IPS-18a (cell line): ENCODE data around the gene MVB12B.

Experiments
- H3K27ac ChIP-seq: one replicate; pipeline ENCODE4 v1.5.1; 2013; ENCODE audit warnings: low read length
- H3K27me3 ChIP-seq: one replicate; pipeline ENCODE4 v1.6.1; 2013; ENCODE audit warnings: mild to moderate bottlenecking, low read length; ENCODE audit not compliant: control insufficient read depth, insufficient read depth
- H3K36me3 ChIP-seq: one replicate; pipeline ENCODE4 v1.6.1; 2013; ENCODE audit warnings: low read depth, low read length; ENCODE audit not compliant: control insufficient read depth
- H3K4me1 ChIP-seq: one replicate; pipeline ENCODE4 v1.6.1; 2013; ENCODE audit warnings: low read depth, low read length; ENCODE audit not compliant: control insufficient read depth
- H3K4me3 ChIP-seq: one replicate; pipeline ENCODE4 v1.5.1; 2013; ENCODE audit warnings: low read length
- H3K9ac ChIP-seq: one replicate; pipeline ENCODE4 v1.6.1; 2013; ENCODE audit warnings: mild to moderate bottlenecking, low read length, moderate library complexity
- H3K9me3 ChIP-seq: one replicate; pipeline ENCODE4 v1.6.1; 2013; ENCODE audit warnings: low read depth, low read length; ENCODE audit not compliant: control insufficient read depth

MVB12B gene

DNA sequence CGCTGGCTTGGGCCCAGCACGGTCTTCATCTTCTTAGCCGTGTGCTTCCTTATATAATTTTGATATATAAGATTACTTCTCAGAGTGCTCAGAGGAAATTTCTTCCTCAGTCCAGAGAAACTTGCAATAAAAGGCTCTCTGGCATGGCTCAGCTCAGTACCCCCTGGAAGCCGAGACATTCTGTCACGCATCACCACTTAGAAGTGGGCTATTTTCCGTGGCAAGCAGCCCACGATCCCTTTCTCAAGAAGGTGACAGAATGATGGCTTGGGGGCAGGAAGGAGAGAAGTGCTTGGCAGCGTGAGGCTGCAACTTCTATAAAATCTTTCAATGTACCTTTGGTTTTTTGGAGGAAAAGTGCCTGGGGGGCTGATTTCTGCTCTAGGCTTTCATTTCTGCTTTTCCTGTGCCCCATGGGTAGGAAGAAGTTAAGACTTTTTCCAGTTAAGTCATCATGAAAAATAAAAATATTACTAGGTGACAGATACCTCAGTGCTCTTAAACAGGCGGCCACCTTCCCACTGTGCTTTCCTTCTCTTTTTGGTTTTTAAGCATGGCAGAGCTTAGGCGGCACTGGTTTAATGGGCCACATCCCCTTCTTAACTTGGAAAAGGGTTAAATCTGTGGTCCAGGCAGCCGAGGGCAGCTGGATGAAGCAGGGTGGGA, 104.6 kb downstream of the MVB12B start:
- no peaks in the 10 kb centered on the region for H3K36me3 ChIP-seq
- H3K9ac ChIP-seq = no peak overlapping the region
- no peaks in the 10 kb centered on the region for H3K9me3 ChIP-seq
- no peaks in the 10 kb centered on the region for H3K4me1 ChIP-seq
- H3K4me3 ChIP-seq = no peak overlapping the region
- H3K27ac ChIP-seq = no peak overlapping the region
- no peaks in the 10 kb centered on the region for H3K27me3 ChIP-seq

DNA sequence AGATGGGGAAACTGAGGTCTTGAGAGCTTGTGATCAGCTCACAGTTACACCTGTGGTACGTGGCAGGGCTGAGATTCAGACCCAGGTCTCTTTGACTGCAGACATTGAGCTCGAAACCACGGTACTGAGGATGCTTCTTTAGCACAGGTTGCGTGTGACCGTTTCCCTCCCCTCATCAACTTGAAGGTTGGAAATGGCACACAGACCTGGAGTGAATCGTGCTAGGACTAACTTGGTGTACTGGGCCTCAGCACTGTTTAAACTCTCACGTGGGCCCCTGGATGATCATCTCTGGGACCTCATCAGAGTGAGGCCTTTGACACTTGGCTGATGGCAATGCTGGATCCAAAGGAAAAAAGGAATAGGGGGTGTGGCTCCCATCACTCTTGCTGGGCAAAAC, 106.0 kb downstream of the MVB12B start:
- H3K4me3 ChIP-seq = no peak overlapping the region
- no peaks in the 10 kb centered on the region for H3K36me3 ChIP-seq
- no peaks in the 10 kb centered on the region for H3K9me3 ChIP-seq
- H3K27ac ChIP-seq = no peak overlapping the region
- H3K27me3 ChIP-seq = no peaks in the 10 kb centered on the region
- no peaks in the 10 kb centered on the region for H3K4me1 ChIP-seq
- H3K9ac ChIP-seq = no peak overlapping the region

DNA sequence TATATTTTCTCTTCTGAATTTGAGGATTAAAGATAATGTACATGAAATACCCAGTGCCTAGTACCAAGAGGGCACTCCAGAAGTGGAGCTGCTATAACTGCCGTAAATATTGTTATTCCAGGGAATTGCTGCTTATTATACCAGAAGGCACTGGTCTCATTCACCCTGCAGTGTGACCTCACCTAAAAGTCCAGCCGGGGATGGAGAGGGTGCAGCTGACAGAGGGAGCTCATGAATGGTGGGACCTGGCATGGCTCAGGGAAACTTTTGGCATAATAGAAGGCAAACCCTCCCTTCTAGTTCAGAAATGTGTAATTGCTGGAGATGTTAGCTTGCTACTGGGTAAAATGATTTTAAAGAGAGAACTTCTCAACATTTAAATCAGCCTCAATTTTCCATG, 108.5 kb downstream of the MVB12B start:
- Histone ChIP-seq H3K27me3 (no peaks in the 10 kb centered on the region), H3K4me1 (no peaks in the 10 kb centered on the region), H3K27ac (no peak overlapping the region), H3K36me3 (no peaks in the 10 kb centered on the region), H3K4me3 (no peak overlapping the region), H3K9me3 (no peaks in the 10 kb centered on the region), H3K9ac (no peak overlapping the region)

DNA sequence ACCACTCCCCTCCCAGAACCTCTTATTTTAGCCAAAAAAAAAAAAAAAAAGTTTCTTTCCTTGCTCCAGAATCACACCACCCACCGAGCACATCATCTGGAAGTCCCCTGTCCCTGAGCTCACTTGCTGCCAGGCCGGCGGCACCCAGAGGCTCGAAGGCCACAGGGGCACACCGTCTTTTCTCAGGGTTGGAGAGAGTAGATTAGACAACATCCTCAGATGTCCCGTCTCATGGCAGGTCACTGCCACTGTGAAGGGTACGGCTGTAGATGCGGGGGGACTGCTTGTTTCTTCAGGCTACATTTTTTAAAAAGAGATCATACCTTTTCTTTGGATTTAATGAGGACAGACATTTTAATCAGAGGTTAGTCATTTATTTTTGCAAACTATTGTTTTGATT, 109.0 kb downstream of the MVB12B start:
- H3K4me3 ChIP-seq = no peak overlapping the region
- no peaks in the 10 kb centered on the region for H3K27me3 ChIP-seq
- peaks cover under 1% of the 10 kb centered on the region for H3K4me1 ChIP-seq
- H3K9ac ChIP-seq = no peak overlapping the region
- no peaks in the 10 kb centered on the region for H3K9me3 ChIP-seq
- no peaks in the 10 kb centered on the region for H3K36me3 ChIP-seq
- H3K27ac ChIP-seq = no peak overlapping the region

DNA sequence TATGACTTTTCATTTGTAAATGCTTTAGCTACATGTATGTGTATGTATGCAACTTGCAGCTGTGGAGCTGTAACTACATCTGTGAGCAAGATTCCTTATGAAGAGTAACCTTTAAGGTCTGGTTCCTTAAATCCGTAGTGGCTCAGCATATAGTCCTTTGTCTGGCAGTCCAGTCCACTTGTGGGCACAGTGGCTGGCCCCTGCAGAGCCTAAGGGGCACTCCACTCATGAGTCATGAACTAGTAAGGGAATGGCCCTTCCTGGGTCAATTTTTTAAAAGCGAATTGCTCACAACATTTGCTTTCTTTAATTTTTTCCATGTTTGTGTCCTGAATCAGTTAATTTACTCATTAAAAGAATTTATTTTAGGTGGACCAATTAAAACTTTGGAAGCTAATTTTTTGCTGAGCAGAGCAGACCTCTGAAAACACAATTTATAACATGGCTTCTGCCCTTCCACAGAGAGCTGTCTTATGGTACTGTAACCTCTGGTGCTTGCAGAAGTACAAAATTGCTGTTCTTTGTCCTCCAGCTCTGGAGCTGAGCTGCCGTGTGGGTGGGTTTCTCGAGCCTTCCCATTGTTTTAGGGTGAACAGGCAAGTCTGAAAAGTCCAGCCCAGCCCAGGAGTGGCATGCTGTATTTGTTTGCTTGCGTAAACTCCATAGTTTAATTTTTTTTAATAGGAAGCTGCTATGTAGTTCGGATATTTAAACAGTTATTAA, 110.1 kb downstream of the MVB12B start:
- H3K27ac ChIP-seq = no peak overlapping the region
- H3K9me3 ChIP-seq = no peaks in the 10 kb centered on the region
- H3K4me1 ChIP-seq = peaks cover 10% of the 10 kb centered on the region
- no peaks in the 10 kb centered on the region for H3K36me3 ChIP-seq
- H3K27me3 ChIP-seq = no peaks in the 10 kb centered on the region
- H3K4me3 ChIP-seq = no peak overlapping the region
- no peak overlapping the region for H3K9ac ChIP-seq

DNA sequence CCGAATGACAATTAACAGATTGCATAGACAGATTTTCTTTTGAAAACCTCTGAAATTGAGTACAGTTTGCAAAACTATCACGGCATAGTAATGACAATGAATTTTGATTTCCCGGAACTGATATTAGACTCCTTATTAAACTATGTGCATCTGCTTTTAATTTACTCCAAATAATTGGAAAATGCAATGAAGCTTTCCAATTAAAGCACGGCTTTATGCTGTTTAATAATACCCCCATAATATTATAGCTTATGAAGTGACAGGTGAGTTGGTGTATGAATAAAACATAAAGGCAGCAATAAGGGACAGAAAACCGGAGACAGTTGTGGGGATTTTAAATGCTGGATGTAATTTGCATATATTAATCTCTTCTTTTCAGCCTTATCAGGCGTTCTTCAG, 110.6 kb downstream of the MVB12B start:
- peaks cover 10% of the 10 kb centered on the region for H3K4me1 ChIP-seq
- no peak overlapping the region for H3K27ac ChIP-seq
- no peaks in the 10 kb centered on the region for H3K36me3 ChIP-seq
- no peaks in the 10 kb centered on the region for H3K9me3 ChIP-seq
- H3K9ac ChIP-seq = no peak overlapping the region
- H3K4me3 ChIP-seq = no peak overlapping the region
- no peaks in the 10 kb centered on the region for H3K27me3 ChIP-seq

DNA sequence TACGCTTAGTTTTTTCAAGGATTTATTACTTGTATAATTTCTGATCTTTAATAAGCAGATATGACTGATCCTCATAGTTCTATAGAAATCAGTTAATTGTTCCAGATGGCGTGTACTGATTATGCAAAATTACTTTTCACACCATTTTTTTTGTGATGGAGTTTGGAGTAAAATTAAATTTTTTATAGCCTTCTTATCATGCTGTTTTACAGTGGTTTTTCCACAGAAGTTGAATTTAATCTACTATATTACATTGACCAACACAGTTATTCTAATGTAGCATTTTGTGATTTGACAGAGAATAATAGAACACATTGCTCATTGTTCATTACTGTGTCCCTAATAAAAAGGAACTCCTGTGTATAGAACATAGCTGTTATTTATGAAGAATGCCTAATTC, 111.1 kb downstream of the MVB12B start:
- no peaks in the 10 kb centered on the region for H3K36me3 ChIP-seq
- H3K4me1 ChIP-seq = peaks cover 10% of the 10 kb centered on the region
- H3K9ac ChIP-seq = no peak overlapping the region
- no peak overlapping the region for H3K4me3 ChIP-seq
- no peak overlapping the region for H3K27ac ChIP-seq
- no peaks in the 10 kb centered on the region for H3K9me3 ChIP-seq
- H3K27me3 ChIP-seq = no peaks in the 10 kb centered on the region

DNA sequence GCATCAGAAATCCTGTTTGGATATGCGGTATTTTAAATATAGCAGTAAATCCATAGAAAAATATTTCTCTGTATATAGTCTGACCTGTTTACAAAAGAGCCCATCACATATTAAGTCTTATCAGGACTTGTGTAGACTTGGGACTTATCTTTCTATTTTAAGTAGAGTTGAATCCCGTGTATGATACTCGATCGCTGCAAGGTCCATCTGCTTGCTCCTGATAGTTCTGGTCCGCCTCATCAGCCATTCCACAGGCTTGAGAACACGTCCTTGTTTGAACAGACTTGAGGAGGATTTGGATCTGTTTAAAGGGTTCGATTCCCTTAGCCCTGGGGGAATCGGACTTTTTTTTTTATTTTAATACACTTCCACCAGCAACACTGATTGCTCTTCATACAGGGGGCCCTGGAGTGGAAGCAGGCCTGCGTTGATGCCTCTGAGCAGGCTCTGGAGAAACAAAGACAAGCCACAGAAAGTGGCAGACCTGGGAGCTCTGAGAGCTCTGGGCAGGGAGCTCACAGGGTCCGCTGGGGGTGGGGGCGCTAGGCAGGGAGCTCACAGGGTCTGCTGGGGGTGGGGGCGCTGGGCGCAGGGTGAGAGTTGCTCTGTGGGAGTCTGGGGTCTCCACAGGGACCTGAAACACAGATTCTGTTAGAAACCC, 112.2 kb downstream of the MVB12B start:
- Histone ChIP-seq H3K9ac (no peak overlapping the region), H3K36me3 (no peaks in the 10 kb centered on the region), H3K27me3 (no peaks in the 10 kb centered on the region), H3K4me3 (no peak overlapping the region), H3K27ac (no peak overlapping the region), H3K4me1 (peaks cover 10% of the 10 kb centered on the region), H3K9me3 (no peaks in the 10 kb centered on the region)

DNA sequence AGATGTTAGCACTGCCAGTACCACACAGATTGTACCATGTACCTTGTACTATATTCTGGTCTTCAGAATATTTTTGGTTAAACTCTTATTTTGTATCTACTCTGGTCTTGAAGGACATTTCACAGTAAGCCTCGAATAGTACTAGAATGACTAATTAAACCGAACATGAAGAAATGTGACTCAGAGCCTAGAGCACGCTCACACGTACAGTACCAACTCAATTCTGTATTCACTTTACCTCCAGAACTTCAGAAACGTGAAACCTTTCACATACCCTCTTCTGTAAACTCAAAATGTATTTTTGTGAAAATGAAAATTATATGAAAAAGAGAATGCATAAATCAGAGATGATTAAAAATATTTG, 112.8 kb downstream of the MVB12B start:
- Histone ChIP-seq H3K27me3 (no peaks in the 10 kb centered on the region), H3K9me3 (no peaks in the 10 kb centered on the region), H3K27ac (no peak overlapping the region), H3K36me3 (no peaks in the 10 kb centered on the region), H3K4me3 (no peak overlapping the region), H3K4me1 (peaks cover 10% of the 10 kb centered on the region), H3K9ac (no peak overlapping the region)

DNA sequence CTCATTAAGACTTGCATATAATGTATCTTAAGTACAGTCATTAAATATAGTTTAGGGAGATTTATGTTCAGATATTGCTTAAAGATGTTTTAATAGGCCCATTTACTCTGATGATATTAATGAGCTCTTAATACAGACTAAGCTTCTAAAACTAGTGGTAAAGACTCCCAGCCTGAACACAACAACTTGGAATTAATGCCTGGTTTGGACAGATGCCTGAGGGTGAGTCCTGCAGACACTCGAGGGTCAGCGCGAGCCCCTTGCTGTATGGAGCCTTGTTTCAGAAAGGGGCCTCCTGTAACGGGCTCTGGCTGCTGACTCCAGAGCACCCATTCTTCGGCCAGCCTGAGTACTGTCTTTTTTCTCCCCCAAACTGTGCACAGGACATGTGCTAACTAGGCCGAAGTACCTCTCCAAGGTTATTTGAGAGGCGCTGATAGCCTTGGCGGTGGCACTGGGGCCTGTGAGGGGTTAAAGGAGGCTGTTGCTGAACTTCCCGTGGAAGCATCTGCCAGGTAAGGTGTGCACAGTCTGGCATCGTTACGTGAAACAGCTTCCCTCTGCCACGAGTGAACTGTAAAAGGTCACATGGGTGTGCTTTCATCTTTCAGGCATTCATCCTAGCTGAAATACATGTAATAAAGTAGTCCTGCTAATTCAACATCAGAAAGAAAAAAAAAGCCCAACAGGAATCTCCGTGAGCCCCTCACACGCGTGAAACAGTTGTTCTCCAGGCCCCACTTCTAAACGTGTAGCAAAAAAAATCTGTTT, 113.4 kb downstream of the MVB12B start:
- H3K4me3 ChIP-seq = no peak overlapping the region

DNA sequence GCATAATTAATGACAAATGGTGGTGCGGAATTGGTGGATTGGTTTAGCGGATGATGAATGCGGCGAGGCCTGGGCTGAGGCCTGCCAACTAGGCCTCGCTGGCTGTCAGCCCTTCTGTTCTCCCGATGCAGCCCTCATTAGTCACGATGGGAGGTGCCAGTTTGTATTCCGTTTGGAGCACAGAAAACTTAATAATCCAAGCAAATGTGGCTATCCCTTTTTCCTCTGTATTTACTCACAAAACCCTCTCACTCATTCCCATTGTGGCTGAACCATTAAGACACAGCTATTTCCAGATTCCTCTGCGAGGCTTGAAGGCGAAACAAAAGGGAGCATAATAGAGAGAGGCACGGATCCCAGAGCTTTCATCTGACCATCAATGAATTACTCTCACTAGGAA, 114.3 kb downstream of the MVB12B start:
- H3K27ac ChIP-seq = no peak overlapping the region
- H3K27me3 ChIP-seq = no peaks in the 10 kb centered on the region
- H3K36me3 ChIP-seq = no peaks in the 10 kb centered on the region
- no peak overlapping the region for H3K4me3 ChIP-seq
- no peaks in the 10 kb centered on the region for H3K9me3 ChIP-seq
- H3K4me1 ChIP-seq = peaks cover 10% of the 10 kb centered on the region
- H3K9ac ChIP-seq = no peak overlapping the region

More for the DNA sequence above, 113.4 kb downstream of the MVB12B start:
- Histone ChIP-seq H3K9ac (no peak overlapping the region), H3K9me3 (no peaks in the 10 kb centered on the region), H3K27ac (no peak overlapping the region), H3K27me3 (no peaks in the 10 kb centered on the region), H3K36me3 (no peaks in the 10 kb centered on the region), H3K4me1 (peaks cover 10% of the 10 kb centered on the region)
